CD4-positive, alpha-beta T cell treated with Interleukin-15 for 4 hours (primary cell): ENCODE results near the gene PPP1R3F.
A peak's percentile ranks its signal among the peaks of the same experiment; 100 is the strongest.
"Not testable (repeated sequence)": the region's sequence is repeated elsewhere in the genome, so short reads cannot be mapped to it uniquely, and the experiment has no call there.

Experiments used
- DNase-seq: peaks from one replicate; pipeline ENCODE4 v3.0.0-alpha.2; 2020; ENCODE audit warnings: low spot score

Gene PPP1R3F

DNA sequence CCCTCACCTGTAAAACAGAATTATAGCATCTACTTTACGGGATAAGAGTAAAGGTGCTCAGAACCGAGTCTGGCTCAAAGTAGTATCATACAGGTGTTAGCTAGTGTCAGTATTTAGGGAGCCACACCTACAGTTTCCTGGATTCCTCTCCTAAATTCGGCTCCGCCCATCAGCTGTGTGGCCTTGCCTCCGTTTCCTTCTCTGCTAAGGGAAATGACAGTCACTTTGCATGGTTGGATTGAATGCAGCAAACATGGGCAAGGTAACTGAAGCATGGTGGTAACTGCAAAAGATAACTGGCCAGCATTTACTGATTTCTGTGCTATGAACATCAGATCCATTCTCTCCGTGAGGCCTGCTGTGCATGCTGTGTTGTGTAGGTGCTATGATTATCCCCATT, 2.8 kb downstream of the PPP1R3F start:
- peak; percentile 58 for DNase-seq

DNA sequence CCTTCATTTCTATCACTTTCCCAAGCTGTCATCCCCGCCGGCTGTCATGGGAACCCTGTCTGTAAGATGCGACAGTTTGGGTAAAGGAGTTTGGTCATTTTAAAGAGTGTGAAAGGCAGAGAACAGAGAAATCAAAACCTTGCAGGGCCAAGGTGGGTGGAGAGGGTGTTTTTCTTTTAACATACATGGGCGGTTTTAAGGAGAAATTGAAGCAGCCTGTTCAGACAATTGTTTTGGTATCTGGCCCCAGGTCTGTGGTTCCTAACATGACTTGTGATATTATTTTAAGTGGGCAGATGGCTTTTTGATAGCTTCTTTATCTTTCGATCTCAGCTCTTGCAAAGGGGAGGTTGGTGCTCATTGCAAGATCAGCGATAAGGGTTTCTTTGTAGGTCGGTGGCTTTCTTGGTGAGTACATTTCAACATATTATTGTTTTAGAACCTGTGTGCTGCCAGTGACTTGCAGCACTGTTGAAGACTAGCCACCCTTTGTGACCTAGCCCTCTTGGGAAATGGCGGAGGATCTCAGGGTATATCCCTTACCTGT, 3.7 kb downstream of the PPP1R3F start:
- DNase-seq: peak; percentile 84

DNA sequence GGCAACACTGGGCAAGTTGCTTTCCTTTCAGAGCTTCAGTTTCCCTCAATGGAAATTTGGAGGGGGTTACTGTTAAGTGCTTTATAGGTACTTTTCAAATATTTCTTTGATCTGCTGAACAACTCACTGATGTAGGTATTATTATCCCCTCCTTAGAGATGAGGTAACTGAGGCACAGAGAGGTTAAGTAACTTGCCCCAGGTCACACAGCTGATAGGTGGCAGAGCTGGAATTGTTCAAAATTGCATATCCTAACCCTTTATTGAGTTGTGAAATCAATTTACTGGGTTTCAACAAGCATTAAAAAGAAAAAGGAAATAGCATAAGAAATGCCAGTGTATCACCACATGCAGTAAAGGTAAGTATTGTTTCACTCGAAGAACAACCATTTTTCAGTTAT, 6.6 kb downstream of the PPP1R3F start:
- no peak for DNase-seq

DNA sequence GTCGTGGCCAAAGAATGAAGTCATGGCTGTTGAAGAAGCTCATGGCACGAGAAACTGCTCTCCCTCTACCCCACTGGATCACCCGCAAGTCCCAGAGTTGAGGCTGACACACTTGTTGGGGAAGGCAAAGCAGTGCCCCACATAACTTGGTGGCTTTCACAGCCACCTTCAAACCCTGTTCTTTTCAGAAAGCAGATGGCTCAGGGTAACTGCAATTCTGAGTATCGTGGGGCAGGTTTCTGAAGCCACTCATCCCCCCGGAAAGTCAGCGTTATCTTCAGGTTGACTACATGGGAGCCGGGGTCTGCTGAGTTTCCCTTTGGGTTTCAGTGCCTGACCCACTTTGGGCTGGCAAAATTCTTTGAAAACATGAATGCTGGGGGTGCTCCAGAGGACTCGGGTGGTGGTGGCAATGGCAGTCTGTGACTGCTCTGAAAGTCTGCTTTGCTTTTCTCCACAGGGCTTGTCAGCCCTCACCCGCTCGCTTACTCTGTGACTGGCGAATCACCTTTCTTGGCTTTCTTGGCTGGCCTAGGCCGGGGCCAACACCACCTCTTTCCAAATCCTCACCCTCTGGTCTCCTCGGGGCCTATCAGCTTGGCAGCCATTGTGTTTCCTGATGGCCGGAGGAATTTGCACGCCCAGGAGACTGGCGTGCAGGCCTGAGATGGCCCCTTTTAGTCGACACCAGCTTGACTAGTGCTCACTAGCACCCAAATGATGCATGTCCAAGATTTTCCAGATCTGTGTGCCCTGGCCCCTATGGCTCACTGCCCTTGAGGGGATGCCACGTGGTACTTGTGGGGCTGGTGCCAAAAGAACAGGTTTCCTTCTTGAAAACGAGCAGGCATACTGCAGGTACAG, 7.3 kb downstream of the PPP1R3F start:
- DNase-seq: peak; percentile 38

DNA sequence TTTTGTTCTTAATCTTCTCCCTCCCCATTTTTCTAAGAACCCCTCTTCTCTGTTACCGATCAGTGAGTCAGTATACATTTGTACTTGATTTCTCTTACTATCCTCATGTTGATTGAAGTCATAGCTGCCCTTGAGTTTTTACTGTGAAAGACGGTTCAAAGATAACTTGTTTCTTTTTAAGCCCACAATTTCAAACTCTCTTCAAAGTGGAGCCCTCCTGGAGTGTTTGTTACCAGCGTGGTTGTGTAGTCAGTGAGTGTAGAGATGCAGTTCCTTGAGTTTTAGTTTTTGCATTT, 7.9 kb downstream of the PPP1R3F start:
- DNase-seq: peak; percentile 62

DNA sequence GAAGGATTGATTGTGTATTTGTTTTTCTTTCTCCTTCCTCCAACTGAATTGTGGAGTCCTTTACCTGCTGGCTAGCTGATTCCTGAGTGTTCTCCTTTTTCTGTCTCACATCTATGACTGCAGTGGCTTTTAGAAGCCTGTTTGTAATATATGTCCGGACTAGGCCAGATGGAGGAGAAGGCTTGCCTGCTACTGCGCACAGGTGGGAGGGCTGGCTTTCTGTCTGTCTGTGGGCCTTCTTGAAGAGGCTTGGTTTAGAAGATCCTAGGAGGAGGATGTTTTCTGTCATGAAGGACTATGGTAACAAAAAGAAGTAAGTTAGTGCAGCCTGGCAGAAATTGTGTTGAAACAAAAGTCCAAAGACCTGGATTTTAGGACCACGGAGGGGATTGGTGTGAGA, 8.5 kb downstream of the PPP1R3F start:
- no peak for DNase-seq

DNA sequence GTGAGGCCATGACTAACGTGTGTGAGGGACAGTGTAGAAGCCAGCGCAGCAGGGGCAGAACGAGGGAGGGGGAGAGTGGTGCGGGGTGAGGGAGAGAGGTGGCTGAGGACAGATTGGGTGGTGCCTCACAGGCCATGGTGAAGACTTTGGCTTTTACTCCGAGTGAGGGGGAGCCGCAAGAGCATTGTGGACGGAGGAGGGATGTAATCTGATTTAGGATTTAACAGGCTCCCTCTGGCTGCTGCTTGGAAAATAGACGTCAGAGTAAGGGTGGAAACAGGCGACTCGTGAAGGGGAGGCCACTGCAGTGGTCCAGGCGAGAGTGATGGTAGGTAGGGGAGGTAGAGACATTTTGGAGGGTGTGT, 13.0 kb downstream of the PPP1R3F start:
- DNase-seq: no peak

DNA sequence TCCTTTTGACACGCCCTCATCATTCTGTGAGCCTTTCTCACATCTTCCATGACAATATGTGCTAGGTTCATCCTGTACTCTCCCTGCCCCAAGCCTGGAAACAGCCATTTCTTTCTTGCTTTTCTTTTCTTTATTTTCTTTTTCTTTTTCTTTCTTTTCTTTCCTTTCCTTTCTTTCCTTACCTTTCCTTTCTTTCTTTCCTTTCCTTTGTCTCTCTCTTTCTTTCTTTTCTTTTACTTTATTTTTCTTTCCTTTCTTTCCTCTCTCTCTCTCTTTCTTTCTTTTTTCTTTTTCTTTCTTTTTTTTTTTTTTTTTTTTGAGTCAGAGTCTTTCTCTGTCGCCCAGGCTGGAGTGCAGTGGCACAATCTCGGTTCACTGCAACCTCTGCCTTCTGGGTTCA, 14.6 kb downstream of the PPP1R3F start:
- DNase-seq: no peak

DNA sequence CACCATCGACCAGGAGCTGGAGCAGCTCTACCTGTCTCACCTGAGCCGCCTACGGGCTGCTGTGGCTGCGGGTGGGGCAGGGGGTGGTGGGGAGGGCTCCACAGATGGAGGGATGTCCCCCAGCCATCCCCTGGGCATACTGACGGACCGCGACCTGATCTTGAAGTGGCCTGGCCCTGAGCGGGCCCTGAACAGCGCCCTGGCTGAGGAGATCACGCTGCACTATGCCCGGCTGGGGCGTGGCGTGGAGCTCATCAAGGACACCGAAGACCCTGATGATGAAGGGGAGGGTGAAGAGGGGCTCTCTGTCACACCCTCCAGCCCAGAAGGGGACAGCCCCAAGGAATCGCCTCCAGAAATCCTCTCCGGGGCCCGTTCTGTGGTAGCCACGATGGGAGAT, 16.5 kb downstream of the PPP1R3F start:
- DNase-seq: no peak

DNA sequence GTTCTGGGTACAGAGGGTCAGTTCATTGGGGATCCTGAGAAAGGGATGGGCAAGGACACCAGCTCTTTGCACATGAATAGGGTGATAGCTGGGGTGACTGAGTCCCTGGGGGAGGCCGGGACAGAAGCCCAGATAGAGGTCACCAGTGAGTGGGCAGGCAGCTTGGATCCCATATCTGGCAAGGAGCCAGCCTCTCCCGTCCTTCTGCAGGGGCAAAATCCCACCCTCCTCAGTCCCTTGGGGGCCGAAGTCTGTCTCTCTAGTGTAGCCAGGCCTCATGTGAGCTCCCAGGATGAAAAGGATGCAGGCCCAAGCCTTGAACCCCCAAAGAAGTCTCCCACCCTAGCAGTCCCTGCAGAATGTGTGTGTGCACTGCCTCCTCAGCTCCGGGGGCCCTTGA, 17.0 kb downstream of the PPP1R3F start:
- DNase-seq: no peak

DNA sequence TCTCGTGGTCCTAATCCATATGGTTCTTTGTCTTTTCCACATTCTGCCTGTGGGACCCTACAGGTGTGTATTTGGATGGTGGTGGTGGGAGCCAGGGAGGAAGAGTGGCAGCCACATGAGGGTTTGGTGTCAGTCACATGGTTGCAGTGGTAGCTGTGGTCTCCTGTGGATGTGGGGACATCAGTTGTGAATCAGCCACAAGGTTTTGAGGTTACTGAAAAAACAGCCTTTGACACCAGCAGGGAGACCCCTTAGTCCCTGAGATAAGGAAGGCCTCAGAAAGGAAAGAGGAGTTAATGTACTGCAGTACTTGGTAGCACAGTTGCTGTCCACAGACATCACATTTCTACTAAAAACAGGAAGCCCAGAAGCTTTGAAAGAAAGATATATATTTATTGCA, 18.1 kb downstream of the PPP1R3F start:
- no peak for DNase-seq

DNA sequence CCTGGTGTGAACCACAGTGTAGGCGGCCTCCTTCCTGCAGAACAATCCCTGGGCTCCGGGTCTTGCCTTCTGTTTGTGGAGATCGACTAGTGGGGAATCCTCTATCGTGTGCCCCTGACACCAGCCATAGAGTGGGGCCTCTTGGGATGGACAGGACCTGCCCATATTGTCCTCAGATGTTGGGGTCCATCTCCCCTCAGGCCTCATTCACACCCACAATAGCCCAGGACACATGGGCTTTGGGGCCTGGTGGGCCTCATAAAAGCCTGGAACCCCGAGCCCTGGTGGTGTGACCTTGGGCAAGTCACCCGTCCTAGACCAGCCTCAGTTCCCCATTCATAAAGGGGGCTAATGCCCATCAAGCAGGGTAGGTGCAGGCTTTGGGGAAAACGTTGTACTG, 20.6 kb downstream of the PPP1R3F start:
- no peak for DNase-seq

DNA sequence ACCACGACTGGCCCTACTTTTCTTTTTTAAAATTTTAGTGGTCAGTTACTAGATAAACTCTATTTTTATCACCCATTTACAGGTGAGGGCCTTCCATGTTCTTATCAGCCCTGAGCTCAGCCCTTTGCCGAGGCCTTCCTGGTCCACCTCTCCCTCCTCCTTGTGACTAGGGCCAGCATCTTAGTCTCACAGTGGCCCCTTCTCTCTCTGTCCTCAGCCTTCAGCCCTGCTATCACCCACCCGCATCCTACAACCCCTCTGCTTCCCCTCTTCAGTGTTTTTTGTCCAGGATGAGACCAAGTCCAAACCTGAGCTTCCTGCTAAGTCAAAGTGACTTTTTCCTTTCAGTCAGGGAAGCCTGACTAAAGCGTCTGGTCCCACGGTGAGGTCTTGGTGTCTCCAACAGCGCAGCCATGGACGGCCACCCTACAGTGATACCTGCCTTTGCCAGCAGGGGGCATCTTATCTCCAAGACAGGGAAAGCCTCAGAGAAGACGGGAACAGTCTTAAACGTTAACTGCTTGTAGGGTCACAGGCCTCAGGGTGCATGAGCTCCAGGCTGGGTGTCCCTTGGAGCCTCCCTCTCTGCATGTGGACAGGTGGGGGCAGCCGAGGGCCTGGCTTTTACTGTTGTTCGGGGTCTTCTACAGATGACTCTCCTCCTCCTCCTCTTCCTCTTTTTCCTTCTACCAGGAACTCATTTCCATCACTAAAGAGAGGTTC, 22.2 kb downstream of the PPP1R3F start:
- peak; percentile 69 for DNase-seq

DNA sequence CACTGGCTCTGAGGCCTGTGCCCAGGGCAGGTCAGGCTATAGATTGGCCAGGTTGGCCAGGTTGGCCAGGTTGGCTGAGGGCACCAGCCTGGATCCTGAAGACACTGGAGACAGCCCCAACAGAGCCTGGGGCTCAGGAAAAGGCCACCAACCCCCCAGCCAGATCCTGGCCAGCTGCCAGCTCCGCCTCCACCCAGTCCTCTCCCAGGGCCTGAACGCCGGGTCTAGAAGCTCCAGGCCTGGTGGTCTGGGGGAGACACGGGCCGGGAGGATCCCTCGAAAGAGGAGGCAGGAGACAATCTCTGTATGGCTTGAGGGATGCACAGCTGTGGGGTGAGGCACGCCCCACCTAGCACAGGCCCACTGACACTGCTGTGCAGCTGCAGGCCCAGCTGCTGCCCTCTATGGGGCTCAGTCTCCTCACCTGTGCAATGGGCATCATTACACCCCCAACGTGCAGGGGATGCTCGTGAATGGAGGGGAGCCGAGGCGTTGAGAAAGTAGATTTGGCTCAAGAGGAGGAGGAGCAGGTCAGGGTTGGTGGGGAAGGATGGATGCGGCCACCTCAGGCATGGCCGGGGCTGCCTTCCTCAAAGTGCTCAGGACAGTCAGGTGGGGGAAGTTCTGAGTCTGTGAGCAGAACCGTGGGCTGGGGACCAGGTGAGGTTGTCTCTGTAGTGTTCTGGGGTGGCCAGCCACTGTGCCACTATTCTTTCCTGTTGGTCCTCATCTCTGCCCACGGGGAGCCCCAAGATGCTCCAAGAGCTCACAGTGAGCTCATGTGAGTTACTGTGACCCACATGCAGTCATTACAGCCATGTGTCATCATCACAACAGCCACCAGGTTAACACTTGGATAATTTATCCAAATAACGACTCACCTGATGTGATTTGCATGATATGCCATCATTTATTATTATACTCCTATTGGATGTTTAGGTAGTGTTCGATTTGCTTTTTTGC, 23.1 kb downstream of the PPP1R3F start:
- no peak for DNase-seq

DNA sequence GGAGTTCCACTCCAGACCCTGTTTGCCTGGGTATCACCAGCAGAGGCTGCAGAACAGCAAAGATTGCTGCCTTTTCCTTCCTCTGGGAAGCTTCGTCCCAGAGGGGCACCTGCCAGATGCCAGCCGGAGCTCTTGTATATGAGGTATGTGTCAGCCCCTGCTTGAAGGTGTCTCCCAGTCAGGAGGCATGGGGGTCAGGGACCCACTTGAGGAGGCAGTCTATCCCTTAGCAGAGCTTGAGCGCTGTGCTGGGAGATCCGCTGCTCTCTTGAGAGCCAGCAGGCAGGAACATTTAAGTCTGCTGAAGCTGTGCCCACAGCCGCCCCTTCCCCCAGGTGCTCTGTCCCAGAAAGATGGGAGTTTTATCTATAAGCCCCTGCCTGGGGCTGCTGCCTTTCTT, 29.7 kb downstream of the PPP1R3F start:
- not testable (repeated sequence) for DNase-seq

DNA sequence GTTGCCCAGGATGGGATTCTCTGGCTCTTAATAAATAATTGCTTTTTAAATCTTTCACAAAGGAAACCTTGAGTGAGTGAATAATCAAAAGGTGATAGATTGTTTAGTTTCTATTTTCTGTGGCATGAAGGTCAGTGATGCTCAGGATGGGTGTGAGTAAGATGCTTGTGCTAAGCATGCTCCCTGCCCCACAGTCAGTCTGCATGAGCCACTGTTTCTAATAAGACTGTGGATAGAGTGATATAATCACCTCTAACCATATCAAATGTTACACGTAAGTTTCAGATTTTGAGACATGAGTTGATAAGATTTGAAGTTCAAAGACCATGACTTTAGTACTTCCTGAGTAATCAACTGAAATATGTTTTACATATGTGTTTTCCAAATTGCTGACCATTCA, 31.1 kb downstream of the PPP1R3F start:
- DNase-seq: no peak

DNA sequence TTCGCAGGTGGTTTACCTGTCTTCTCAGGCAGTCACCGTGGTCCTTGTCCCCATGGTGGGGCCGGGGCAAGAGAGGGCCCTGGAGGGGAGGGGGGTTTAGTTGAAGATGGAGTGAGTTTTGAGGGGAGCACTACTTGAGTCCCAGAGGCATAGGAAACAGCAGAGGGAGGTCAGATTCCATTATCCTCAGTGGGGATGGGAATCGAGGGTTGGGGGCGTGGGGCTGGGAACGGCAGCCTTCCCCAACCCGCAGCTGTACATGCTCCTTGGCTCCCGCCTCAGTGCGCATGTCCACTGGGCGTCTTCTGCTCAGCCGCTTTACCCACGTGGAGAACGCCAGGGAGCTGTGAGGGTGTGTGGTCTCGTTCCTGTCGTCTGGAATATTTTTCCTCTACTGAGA, 33.8 kb downstream of the PPP1R3F start, which contains the start of gene GAGE10:
Gene GAGE10, plus strand, starts transcription at position 301 of the 400 bp plus-strand sequence. CDS start 1,214 bp downstream, outside the sequence.
- DNase-seq: no peak

DNA sequence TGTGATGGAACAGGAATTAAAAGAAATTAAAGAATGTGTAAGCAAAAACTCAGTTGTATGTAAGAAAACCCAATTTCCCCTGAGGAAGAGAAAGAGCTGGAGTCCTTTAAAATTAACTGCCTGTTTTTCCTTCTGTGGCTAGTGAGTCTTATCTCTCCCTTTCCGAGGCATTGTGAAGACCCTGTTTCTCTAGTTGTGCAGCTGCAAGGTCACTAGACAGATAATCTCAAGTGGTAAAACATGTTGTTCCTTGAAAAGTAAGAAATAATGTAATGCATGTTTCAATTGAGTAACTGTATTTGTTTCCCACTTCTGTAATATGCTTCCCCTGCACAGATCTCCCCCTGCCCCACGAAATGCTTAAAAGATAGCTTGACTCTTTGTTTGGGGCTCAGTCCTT, 38.2 kb downstream of the PPP1R3F start:
- DNase-seq: not testable (repeated sequence)

DNA sequence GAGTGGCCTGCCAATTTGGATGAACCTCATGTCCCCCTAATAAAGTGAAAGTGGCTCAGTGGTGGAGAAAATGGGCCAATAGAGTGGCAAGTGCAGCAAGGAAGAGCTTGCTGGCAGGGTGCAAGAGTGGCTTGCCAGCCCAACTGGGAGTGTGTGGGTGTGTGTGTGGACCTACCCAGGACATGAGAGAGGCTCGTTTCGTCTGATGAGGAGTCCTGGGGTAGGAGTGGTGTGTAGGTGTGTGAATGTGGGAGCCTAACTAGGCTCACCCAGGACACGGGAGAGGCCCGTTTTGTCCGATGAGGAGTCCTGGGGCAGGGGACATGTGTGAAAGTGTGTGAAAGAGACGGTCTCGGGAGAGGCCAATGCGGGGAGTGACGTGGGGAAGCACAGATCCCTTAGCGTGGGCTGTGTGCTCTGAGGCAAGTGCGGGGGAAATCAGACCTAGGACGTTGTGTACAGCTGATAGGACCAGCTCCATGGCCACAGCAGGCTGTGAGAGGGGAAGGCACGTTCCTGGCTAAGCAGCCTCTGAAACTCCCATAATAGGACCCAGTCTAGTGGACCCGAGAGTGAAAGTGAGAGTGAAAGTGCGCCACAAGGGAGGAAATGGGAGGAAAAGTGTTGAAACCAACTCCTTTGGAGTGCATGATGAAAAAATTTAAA, 39.1 kb downstream of the PPP1R3F start:
- peak; percentile 29 for DNase-seq

DNA sequence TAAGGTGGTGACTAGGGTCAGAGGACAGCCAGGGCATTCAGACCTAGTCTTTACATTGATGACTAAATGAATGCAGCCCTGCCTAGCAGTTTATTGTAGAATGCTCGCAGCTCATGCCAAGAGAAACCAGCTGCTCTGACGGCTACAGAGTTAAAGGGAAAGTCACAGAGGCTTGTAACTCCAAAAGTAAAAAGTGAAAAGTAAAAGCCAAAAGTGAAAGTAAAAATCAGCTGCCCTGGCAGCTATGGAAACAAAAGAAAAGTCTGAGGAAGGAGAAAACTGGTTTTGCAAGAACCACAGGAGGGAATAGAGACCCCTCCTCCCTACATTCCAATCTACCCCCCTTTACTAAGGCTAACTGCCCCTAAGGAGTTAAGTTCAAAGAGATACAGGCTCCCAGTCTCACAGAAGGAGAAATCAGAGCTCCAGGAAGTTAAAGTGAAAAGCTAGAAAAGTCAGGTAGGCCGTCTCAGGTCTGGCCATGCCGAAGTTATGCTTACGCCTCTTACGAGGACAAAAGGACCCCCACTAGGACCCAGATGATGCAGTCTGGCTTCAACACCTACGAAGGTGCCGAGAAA, 39.9 kb downstream of the PPP1R3F start:
- peak; percentile 18 for DNase-seq

DNA sequence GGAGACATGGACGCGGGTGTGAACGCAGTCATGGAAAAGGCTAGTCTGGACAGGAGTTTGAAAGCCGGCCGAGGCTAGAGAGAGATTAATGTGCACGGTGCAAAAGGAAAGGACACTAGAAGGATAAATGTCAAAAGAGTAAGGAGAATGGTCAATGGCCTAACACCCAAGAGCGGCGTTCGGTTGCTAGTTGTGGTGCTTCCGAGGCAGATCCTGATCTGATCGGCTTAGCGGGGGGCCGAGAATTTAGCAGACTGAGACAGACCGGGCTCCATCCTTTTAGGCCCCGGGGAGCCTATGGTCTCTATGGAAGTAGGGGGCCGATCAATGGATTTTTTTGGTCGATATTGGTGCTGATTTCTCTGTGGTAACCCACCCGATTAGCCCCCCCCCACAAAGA, 40.8 kb downstream of the PPP1R3F start:
- DNase-seq: no peak
